ENCODE data around the gene TNRC6B.

- TF ChIP-seq, protein P1, sequence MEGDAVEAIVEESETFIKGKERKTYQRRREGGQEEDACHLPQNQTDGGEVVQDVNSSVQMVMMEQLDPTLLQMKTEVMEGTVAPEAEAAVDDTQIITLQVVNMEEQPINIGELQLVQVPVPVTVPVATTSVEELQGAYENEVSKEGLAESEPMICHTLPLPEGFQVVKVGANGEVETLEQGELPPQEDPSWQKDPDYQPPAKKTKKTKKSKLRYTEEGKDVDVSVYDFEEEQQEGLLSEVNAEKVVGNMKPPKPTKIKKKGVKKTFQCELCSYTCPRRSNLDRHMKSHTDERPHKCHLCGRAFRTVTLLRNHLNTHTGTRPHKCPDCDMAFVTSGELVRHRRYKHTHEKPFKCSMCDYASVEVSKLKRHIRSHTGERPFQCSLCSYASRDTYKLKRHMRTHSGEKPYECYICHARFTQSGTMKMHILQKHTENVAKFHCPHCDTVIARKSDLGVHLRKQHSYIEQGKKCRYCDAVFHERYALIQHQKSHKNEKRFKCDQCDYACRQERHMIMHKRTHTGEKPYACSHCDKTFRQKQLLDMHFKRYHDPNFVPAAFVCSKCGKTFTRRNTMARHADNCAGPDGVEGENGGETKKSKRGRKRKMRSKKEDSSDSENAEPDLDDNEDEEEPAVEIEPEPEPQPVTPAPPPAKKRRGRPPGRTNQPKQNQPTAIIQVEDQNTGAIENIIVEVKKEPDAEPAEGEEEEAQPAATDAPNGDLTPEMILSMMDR (conservative IDR thresholded peaks at IDR 0.05; ENCODE audit: low read depth, low read length): no peak
- TF ChIP-seq EZH2 (IDR thresholded peaks at IDR 0.05; ENCODE audit: borderline replicate concordance, low read depth, low read length, poor library complexity, severe bottlenecking): no peak
Measured at GRCh38 chr22:40383905-40384304, 206.2 kb downstream of the TNRC6B start.
